Gastrocnemius medialis (tissue), 4 donors: ENCODE data around the gene RYR3. TPM values are rescaled to one million over a fixed set of nuclear protein-coding genes. Genes with fewer than 3 reads are reported as not detected.
A peak's percentile ranks its signal among the peaks of the same experiment; 100 is the strongest.

Experiments
- ATAC-seq, 2 donors: fragments of 150-250 bp; one replicate each; pipeline ENCODE4 v1.9.1; 2016
- DNase-seq, 2 donors: peaks; one replicate each; pipeline ENCODE4 v3.0.0-alpha.2; 2019
- H3K27ac ChIP-seq, 4 donors: fragments of 200-600 bp; sonication (generic); 1 replicate in 1 of 4; 2 replicates in 3 of 4; pipeline ENCODE4 v1.5.1; 2016 to 2018; ENCODE audit warnings: mild to moderate bottlenecking in 2 of 4, moderate library complexity in 1 of 4
- H3K27me3 ChIP-seq, 3 donors: fragments of 200-600 bp; sonication (generic) in 2 of 3; 1 replicate in 1 of 3; 2 replicates in 2 of 3; pipeline versions ENCODE4 v1.5.1 to v1.6.0; 2016 to 2019; ENCODE audit warnings: mild to moderate bottlenecking in 1 of 3, moderate library complexity in 1 of 3
- H3K36me3 ChIP-seq, 2 donors: fragments of 200-600 bp; sonication (generic) in 1 of 2; one replicate each; pipeline ENCODE4 v1.5.1; 2017 to 2018
- H3K4me1 ChIP-seq, 2 donors: fragments of 200-600 bp; sonication (generic) in 1 of 2; one replicate each; pipeline ENCODE4 v1.5.1; 2016 to 2017; ENCODE audit warnings: mild to moderate bottlenecking in 2 of 2
- H3K4me3 ChIP-seq, 4 donors: fragments of 200-600 bp; sonication (generic) in 3 of 4; 1 replicate in 1 of 4; 2 replicates in 3 of 4; pipeline ENCODE4 v1.5.1; 2016 to 2019; ENCODE audit warnings: mild to moderate bottlenecking in 2 of 4
- H3K9me3 ChIP-seq, 3 donors: fragments of 200-600 bp; sonication (generic) in 2 of 3; 1 replicate in 1 of 3; 2 replicates in 2 of 3; pipeline ENCODE4 v1.5.1; 2016 to 2019
- POLR2A ChIP-seq, 2 donors: fragments of 450-650 bp; IDR thresholded peaks; one replicate each; pipeline ENCODE4 v1.6.1; 2017; ENCODE audit warnings: antibody characterized with exemption in 2 of 2, mild to moderate bottlenecking in 2 of 2, moderate library complexity in 2 of 2
- in situ Hi-C, 4 donors: fragments of 200-750 bp; cut with MboI; loops; one replicate each; pipeline versions ENCODE4 v1.15.0 to v1.8.0; 2017; ENCODE audit warnings: low sequenced_read_pairs in 4 of 4
- intact Hi-C: fragments of 100-400 bp; cut with DNase I; formaldehyde crosslinking; loops from one replicate; pipeline ENCODE4 v1.15.1; 2023; ENCODE audit warnings: low total_unique reads
- total RNA-seq, 4 donors: library from RNA; depleted of rRNA; stranded (reverse); fragments of >200 nt; gene quantifications; one replicate each; pipeline versions ENCODE4 v1.1.0 to v1.2.3, GENCODE V29; 2016
- TF ChIP-seq, protein P1 (sequence below), 5 experiments: fragments of 450-650 bp in 3 of 5; fragments of 200-600 bp in 2 of 5; sonication (generic) in 2 of 5; IDR thresholded peaks in 4 of 5; conservative IDR thresholded peaks in 1 of 5; 1 replicate in 4 of 5; 2 replicates in 1 of 5; pipeline ENCODE4 v1.5.1; 2016 to 2019; ENCODE audit warnings: antibody characterized with exemption in 5 of 5, mild to moderate bottlenecking in 3 of 5, moderate library complexity in 3 of 5

RYR3 gene
- total RNA-seq, 4 donors from 2014 or later = 7.6 to 30.9 (median 20.6) TPM

DNA sequence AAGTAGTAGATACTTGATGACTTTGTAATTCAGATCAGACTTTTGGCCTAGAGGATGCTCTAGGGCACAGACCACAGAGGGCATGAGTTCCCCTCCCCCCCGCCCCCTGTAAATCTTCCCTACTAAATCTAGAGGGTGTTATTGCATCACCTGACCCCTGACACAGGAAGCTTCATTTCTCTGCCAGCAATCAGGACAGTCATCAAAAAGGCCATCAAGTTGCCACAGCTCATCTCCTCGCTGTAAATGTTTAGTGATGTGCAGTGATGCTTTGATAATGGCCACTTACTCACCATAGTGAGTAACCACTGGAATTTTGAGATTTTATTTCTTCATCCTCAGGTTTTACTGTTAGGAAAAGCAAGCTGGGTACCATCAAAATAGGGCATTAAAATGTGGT lies 368.3 kb downstream of the RYR3 start:
- DNase-seq (no peak), ATAC-seq (no peak)
- Histone ChIP-seq H3K36me3 (no peaks in the 10 kb centered on the region), H3K4me1 (peaks cover 11 to 28% of the 10 kb centered on the region in 2 donors), H3K27me3 (no peaks in the 10 kb centered on the region), H3K9me3 (no peaks in the 10 kb centered on the region), H3K27ac (peak overlapping the region in 2 of 4 donors; percentile 76 to 82), H3K4me3 (no peak overlapping the region)
- TF ChIP-seq, protein P1, sequence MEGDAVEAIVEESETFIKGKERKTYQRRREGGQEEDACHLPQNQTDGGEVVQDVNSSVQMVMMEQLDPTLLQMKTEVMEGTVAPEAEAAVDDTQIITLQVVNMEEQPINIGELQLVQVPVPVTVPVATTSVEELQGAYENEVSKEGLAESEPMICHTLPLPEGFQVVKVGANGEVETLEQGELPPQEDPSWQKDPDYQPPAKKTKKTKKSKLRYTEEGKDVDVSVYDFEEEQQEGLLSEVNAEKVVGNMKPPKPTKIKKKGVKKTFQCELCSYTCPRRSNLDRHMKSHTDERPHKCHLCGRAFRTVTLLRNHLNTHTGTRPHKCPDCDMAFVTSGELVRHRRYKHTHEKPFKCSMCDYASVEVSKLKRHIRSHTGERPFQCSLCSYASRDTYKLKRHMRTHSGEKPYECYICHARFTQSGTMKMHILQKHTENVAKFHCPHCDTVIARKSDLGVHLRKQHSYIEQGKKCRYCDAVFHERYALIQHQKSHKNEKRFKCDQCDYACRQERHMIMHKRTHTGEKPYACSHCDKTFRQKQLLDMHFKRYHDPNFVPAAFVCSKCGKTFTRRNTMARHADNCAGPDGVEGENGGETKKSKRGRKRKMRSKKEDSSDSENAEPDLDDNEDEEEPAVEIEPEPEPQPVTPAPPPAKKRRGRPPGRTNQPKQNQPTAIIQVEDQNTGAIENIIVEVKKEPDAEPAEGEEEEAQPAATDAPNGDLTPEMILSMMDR (IDR thresholded peaks at IDR 0.05 in 4 of 5, conservative IDR thresholded peaks at IDR 0.05 in 1 of 5) = no peak
- no peak for TF ChIP-seq POLR2A (IDR thresholded peaks at IDR 0.05)
- intact Hi-C loops = loop anchor here (10.0 kb wide), 1 partner anchor 64 kb away; no protein-coding TSS in a partner anchor
- in situ Hi-C loops = loop anchor here in 1 of 4 donors (25.0 kb wide), 1 partner anchor 592 kb away; no protein-coding TSS in a partner anchor

DNA sequence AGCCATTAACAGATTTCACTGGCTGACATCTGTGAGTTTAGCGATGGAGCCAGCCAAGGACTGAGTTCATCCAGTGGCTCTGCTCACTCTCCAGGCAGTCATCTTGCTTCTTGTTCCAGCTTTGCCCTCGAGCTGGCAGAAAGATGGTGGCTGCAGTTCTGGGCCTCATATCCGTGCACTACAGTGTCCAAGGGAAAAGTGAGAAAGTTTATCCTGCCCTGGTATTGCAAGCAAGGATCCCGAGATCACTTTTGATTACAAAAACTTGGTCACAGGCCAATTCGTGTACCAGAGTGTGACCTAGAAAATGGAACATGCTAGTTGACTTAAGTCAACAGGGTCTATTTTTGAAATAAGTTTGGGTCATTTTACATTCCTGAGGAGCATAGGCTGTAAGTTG lies 369.6 kb downstream of the RYR3 start:
- DNase-seq = peak; percentile 40 to 57
- ATAC-seq = peak; percentile 93
- H3K9me3 ChIP-seq = no peaks in the 10 kb centered on the region
- H3K4me1 ChIP-seq = peaks cover 11 to 28% of the 10 kb centered on the region in 2 donors
- no peaks in the 10 kb centered on the region for H3K36me3 ChIP-seq
- no peaks in the 10 kb centered on the region for H3K27me3 ChIP-seq
- intact Hi-C loops (loop anchor here (2.0 kb wide), 1 partner anchor 20 kb away; no protein-coding TSS in a partner anchor), in situ Hi-C loops (loop anchor here in 1 of 4 donors (25.0 kb wide), 1 partner anchor 593 kb away; no protein-coding TSS in a partner anchor)
- peak overlapping the region; percentile 57 to 82 (median 69) for H3K27ac ChIP-seq
- no peak for TF ChIP-seq POLR2A (IDR thresholded peaks at IDR 0.05)
- TF ChIP-seq, protein P1 (IDR thresholded peaks at IDR 0.05 in 4 of 5, conservative IDR thresholded peaks at IDR 0.05 in 1 of 5) = no peak
- H3K4me3 ChIP-seq = no peak overlapping the region

DNA sequence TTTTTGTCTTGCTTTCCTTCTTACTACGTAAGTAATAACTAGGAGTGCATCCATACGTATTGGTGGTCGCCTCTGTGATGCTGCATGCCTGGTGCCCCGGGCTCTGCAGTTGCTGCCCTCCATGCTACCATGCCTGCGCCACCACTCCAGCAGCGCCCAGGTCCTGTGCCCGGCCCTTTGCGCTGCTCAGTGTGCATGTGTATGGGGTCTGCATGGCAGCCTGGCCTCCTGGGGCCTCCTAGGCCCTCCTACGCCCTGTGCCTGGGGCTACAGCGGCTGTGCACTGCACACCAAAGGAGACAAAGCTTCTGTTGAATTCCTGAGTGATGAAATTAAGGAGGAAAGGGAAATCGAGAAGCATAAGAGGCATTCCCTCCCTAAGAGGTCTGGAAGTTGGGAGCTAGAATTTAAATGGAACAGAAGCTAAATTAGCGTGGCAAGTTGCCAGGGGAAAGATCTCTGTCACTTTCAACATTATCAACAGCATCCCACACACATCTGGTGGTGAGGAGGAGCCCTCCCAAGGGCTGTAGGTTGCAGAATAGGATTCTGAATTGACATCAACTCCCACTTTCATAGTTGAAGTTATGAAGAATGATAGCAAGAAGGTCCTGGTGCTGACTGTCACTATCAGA lies 382.5 kb downstream of the RYR3 start:
- intact Hi-C loops = no loop called here
- TF ChIP-seq, protein P1 (IDR thresholded peaks at IDR 0.05 in 4 of 5, conservative IDR thresholded peaks at IDR 0.05 in 1 of 5) = no peak
- no peak for TF ChIP-seq POLR2A (IDR thresholded peaks at IDR 0.05)
- in situ Hi-C loops = loop anchor here in 2 of 4 donors (10.0 to 25.0 kb wide), 2 partner anchors 398 to 606 kb away; no protein-coding TSS in a partner anchor

DNA sequence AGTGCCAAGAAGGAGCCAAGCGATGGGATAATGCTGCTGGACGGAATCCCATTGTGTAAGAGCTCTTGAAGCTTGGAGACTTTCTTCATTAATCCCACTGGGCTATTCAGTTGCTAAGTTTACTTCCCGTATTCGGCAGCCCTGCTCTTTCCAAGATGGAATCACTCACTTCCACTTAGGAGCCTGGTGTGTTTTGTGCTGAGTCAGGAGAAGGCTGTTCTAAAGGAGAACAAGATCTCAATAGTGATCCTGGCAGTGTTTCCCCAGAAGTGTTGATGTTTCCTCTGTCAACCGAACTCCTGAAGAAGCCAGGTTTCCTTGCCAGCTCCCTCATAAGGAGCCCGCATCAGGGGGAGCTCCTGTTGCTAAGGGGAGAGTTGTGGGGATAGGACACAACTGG lies 387.4 kb downstream of the RYR3 start:
- no peaks in the 10 kb centered on the region for H3K9me3 ChIP-seq
- intact Hi-C loops (no loop called here), in situ Hi-C loops (loop anchor here in 3 of 4 donors (5.0 to 25.0 kb wide), 3 partner anchors 403 to 611 kb away; no protein-coding TSS in a partner anchor)
- H3K36me3 ChIP-seq = no peaks in the 10 kb centered on the region
- no peak for TF ChIP-seq POLR2A (IDR thresholded peaks at IDR 0.05)
- TF ChIP-seq, protein P1 (IDR thresholded peaks at IDR 0.05 in 4 of 5, conservative IDR thresholded peaks at IDR 0.05 in 1 of 5) = no peak
- H3K27me3 ChIP-seq = no peaks in the 10 kb centered on the region
- ATAC-seq = no peak
- H3K4me1 ChIP-seq = peaks cover 6 to 12% of the 10 kb centered on the region in 2 donors
- H3K27ac ChIP-seq = no peak overlapping the region
- H3K4me3 ChIP-seq = no peak overlapping the region
- DNase-seq = no peak

More for the DNA sequence above, 382.5 kb downstream of the RYR3 start:
- ATAC-seq (no peak), DNase-seq (no peak)
- no peaks in the 10 kb centered on the region for H3K9me3 ChIP-seq
- H3K27me3 ChIP-seq = no peaks in the 10 kb centered on the region
- H3K4me3 ChIP-seq = no peak overlapping the region
- no peaks in the 10 kb centered on the region for H3K4me1 ChIP-seq
- H3K27ac ChIP-seq = no peak overlapping the region
- H3K36me3 ChIP-seq = no peaks in the 10 kb centered on the region
